ENCODE measurements around the gene TCP11L1.
"Not testable (repeated sequence)": the region's sequence is repeated elsewhere in the genome, so short reads cannot be mapped to it uniquely, and the experiment has no call there.

The TCP11L1 gene

GRCh38 chr11:33068611-33069340 is 29.4 kb downstream of the TCP11L1 start:
- Mint-ChIP-seq H3K36me3 (peaks cover 21% of the 10 kb centered on the region), H3K9me3 (ENCODE audit: low read depth) (no peaks in the 10 kb centered on the region), H3K4me3 (no peak overlapping the region), H3K4me1 (ENCODE audit: low read depth) (peaks cover 19% of the 10 kb centered on the region), H3K27ac (no peak overlapping the region), H3K27me3 (no peaks in the 10 kb centered on the region)

GRCh38 chr11:33072465-33072864 is 33.1 kb downstream of the TCP11L1 start:
- no peaks in the 10 kb centered on the region for H3K9me3 Mint-ChIP-seq (ENCODE audit: low read depth)
- H3K27me3 Mint-ChIP-seq, result no peaks in the 10 kb centered on the region
- H3K4me3 Mint-ChIP-seq, result no peak overlapping the region
- no peak overlapping the region for H3K27ac Mint-ChIP-seq
- no peaks in the 10 kb centered on the region for H3K4me1 Mint-ChIP-seq (ENCODE audit: low read depth)
- H3K36me3 Mint-ChIP-seq, result peaks cover 26% of the 10 kb centered on the region

- H3K9me3 Mint-ChIP-seq (ENCODE audit: low read depth), result no peaks in the 10 kb centered on the region
These were observed 44.5 kb downstream of the TCP11L1 start for GRCh38 chr11:33083918-33084317.

GRCh38 chr11:33086017-33086416 is 46.6 kb downstream of the TCP11L1 start:
- no peaks in the 10 kb centered on the region for H3K9me3 Mint-ChIP-seq (ENCODE audit: low read depth)
- H3K27ac Mint-ChIP-seq, result no peak overlapping the region
- no peaks in the 10 kb centered on the region for H3K4me1 Mint-ChIP-seq (ENCODE audit: low read depth)
- H3K36me3 Mint-ChIP-seq, result peaks cover 3% of the 10 kb centered on the region
- no peak overlapping the region for H3K4me3 Mint-ChIP-seq
- no peaks in the 10 kb centered on the region for H3K27me3 Mint-ChIP-seq

More at GRCh38 chr11:33083918-33084317, 44.5 kb downstream of the TCP11L1 start:
- no peaks in the 10 kb centered on the region for H3K27me3 Mint-ChIP-seq
- no peak overlapping the region for H3K4me3 Mint-ChIP-seq
- peaks cover 3% of the 10 kb centered on the region for H3K36me3 Mint-ChIP-seq
- H3K4me1 Mint-ChIP-seq (ENCODE audit: low read depth), result no peaks in the 10 kb centered on the region
- no peak overlapping the region for H3K27ac Mint-ChIP-seq

GRCh38 chr11:33089776-33090175 is 50.4 kb downstream of the TCP11L1 start:
- Mint-ChIP-seq H3K4me1 (ENCODE audit: low read depth) (no peaks in the 10 kb centered on the region), H3K27me3 (no peaks in the 10 kb centered on the region), H3K36me3 (peaks cover 7% of the 10 kb centered on the region), H3K9me3 (ENCODE audit: low read depth) (no peaks in the 10 kb centered on the region), H3K4me3 (no peak overlapping the region), H3K27ac (no peak overlapping the region)

- Mint-ChIP-seq H3K27ac (no peak overlapping the region), H3K36me3 (peaks cover 17% of the 10 kb centered on the region), H3K27me3 (no peaks in the 10 kb centered on the region), H3K4me3 (no peak overlapping the region), H3K9me3 (ENCODE audit: low read depth) (no peaks in the 10 kb centered on the region), H3K4me1 (ENCODE audit: low read depth) (no peaks in the 10 kb centered on the region)
These were observed 54.8 kb downstream of the TCP11L1 start for GRCh38 chr11:33094157-33094556.

- H3K36me3 Mint-ChIP-seq, result peaks cover 30% of the 10 kb centered on the region
- H3K4me3 Mint-ChIP-seq, result no peak overlapping the region
- no peaks in the 10 kb centered on the region for H3K4me1 Mint-ChIP-seq (ENCODE audit: low read depth)
- no peaks in the 10 kb centered on the region for H3K9me3 Mint-ChIP-seq (ENCODE audit: low read depth)
- no peaks in the 10 kb centered on the region for H3K27me3 Mint-ChIP-seq
- no peak overlapping the region for H3K27ac Mint-ChIP-seq
These were observed 64.5 kb downstream of the TCP11L1 start for GRCh38 chr11:33103836-33104235.

- peaks cover 5% of the 10 kb centered on the region for H3K36me3 Mint-ChIP-seq
- H3K9me3 Mint-ChIP-seq (ENCODE audit: low read depth), result no peaks in the 10 kb centered on the region
- H3K27me3 Mint-ChIP-seq, result no peaks in the 10 kb centered on the region
- H3K4me3 Mint-ChIP-seq, result no peak overlapping the region
- no peak overlapping the region for H3K27ac Mint-ChIP-seq
- H3K4me1 Mint-ChIP-seq (ENCODE audit: low read depth), result no peaks in the 10 kb centered on the region
These were observed 70.0 kb downstream of the TCP11L1 start for GRCh38 chr11:33109294-33109895.

- no peak overlapping the region for H3K27ac Mint-ChIP-seq
- H3K4me1 Mint-ChIP-seq (ENCODE audit: low read depth), result no peaks in the 10 kb centered on the region
- H3K27me3 Mint-ChIP-seq, result no peaks in the 10 kb centered on the region
- no peaks in the 10 kb centered on the region for H3K9me3 Mint-ChIP-seq (ENCODE audit: low read depth)
- no peak overlapping the region for H3K4me3 Mint-ChIP-seq
- H3K36me3 Mint-ChIP-seq, result peaks cover 5% of the 10 kb centered on the region
These were observed 70.7 kb downstream of the TCP11L1 start for GRCh38 chr11:33110083-33110482.

GRCh38 chr11:33116535-33116934 is 77.2 kb downstream of the TCP11L1 start:
- no peak overlapping the region for H3K4me3 Mint-ChIP-seq

GRCh38 chr11:33122696-33123095 is 83.3 kb downstream of the TCP11L1 start:
- not testable (repeated sequence) for H3K27me3 Mint-ChIP-seq; H3K4me3 Mint-ChIP-seq; H3K27ac Mint-ChIP-seq; H3K9me3 Mint-ChIP-seq (ENCODE audit: low read depth); H3K36me3 Mint-ChIP-seq
- peaks cover 10% of the 10 kb centered on the region for H3K4me1 Mint-ChIP-seq (ENCODE audit: low read depth)

More at GRCh38 chr11:33116535-33116934, 77.2 kb downstream of the TCP11L1 start:
- Mint-ChIP-seq H3K36me3 (no peaks in the 10 kb centered on the region), H3K4me1 (ENCODE audit: low read depth) (peaks cover 2% of the 10 kb centered on the region), H3K9me3 (ENCODE audit: low read depth) (no peaks in the 10 kb centered on the region), H3K27ac (no peak overlapping the region), H3K27me3 (no peaks in the 10 kb centered on the region)
